HG02623 (cell line): ENCODE results near the gene KPRP.

ENCODE experiments used
- ATAC-seq: cut with Tn5 transposase; IDR thresholded peaks from one replicate; pipeline ENCODE4 v1.9.1; 2021; ENCODE audit warnings: moderate library complexity; ENCODE audit not compliant: unreplicated experiment

The KPRP gene

GRCh38 chr1:152768847-152769533 lies 11.2 kb downstream of the KPRP start:
- ATAC-seq, result no peak

- ATAC-seq, result no peak
These were observed 12.6 kb downstream of the KPRP start for GRCh38 chr1:152770411-152770810.

GRCh38 chr1:152774875-152775274 lies 17.1 kb downstream of the KPRP start, which contains the start of gene LCE1F:
LCE1F (plus strand) TSS chr1:152775140; CDS start chr1:152776372, 1,232 bp downstream.
- ATAC-seq, result no peak

GRCh38 chr1:152776361-152776760 lies 18.5 kb downstream of the KPRP start:
- no peak for ATAC-seq

- no peak for ATAC-seq
These were observed 19.8 kb downstream of the KPRP start for GRCh38 chr1:152777510-152778137.

GRCh38 chr1:152783095-152783494 lies 25.3 kb downstream of the KPRP start:
- no peak for ATAC-seq

GRCh38 chr1:152786077-152786476 lies 28.3 kb downstream of the KPRP start, which contains the start of gene LCE1E:
LCE1E (plus strand) TSS chr1:152786257; CDS start chr1:152787300, 1,043 bp downstream.
- ATAC-seq, result no peak

- no peak for ATAC-seq
These were observed 37.9 kb downstream of the KPRP start for GRCh38 chr1:152795686-152796085.

- ATAC-seq, result no peak
These were observed 38.6 kb downstream of the KPRP start, which contains the start of gene LCE1D for GRCh38 chr1:152796421-152796820. LCE1D (plus strand) TSS chr1:152796721; CDS start chr1:152797795, 1,074 bp downstream.

- no peak for ATAC-seq
These were observed 43.5 kb downstream of the KPRP start for GRCh38 chr1:152801333-152801732.

- no peak for ATAC-seq
These were observed 48.8 kb downstream of the KPRP start, which contains the start of gene LCE1C for GRCh38 chr1:152806576-152806975. LCE1C (minus strand) TSS chr1:152806651; CDS start chr1:152805478, 1,173 bp downstream.

GRCh38 chr1:152811050-152811449 lies 53.2 kb downstream of the KPRP start:
- no peak for ATAC-seq
